Anterior cingulate cortex (tissue), 58 donors: ENCODE results near the gene GPR15LG.
"Not testable (repeated sequence)": the region's sequence is repeated elsewhere in the genome, so short reads cannot be mapped to it uniquely, and the experiment has no call there.

Source experiments
- DNase-seq, 58 donors: peaks; one replicate each; lab custom pipeline; 2025; lab: John Stamatoyannopoulos, UW

GPR15LG gene

GRCh38 chr10:84163996-84164395, 9.6 kb upstream of the GPR15LG start:
- no peak for DNase-seq

DNA sequence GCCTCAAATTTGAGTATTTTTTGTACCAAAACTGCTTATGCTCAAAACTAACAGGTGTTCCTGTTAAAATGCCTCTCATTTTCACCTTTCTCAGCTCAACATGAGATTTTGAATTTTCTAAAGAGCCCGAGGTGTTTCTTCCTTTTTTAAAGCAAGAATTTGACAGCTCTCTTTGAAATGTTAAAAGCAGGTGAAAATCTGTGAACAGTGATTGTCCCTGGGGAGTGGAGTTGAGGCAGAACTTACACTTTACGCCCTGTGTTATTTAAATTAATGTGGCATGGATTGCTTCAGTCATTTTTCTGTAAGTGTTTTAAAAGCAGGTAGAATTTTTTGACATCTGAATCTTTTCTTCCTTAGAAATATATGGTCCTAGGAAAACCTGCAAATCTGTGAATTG, 9.2 kb upstream of the GPR15LG start:
- DNase-seq: no peak

GRCh38 chr10:84166620-84167288, 6.8 kb upstream of the GPR15LG start:
- DNase-seq: no peak

- not testable (repeated sequence) for DNase-seq
These were observed 6.3 kb upstream of the GPR15LG start for GRCh38 chr10:84167289-84167653.

GRCh38 chr10:84168382-84168781, 5.2 kb upstream of the GPR15LG start:
- not testable (repeated sequence) for DNase-seq

DNA sequence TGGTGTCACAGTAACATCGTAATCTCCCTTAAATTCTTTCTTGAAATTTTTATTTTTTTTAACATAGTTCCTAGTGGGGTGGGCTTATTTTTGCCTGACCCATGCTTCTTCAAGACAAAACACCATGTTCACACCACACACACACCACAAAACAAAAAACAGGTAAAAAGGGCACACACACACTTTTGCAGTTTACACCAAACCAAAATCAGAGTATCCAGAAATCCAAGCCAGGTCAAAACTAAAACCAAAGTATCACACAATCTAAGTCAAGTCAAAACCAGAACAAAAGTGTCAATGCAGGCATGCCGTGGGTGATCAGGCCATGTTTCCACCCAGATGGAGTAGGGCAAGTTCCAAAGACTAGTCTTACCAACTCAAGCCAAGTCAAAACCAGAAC, 2.4 kb upstream of the GPR15LG start:
- DNase-seq: not testable (repeated sequence)

- not testable (repeated sequence) for DNase-seq
These were observed 1.7 kb upstream of the GPR15LG start for GRCh38 chr10:84171700-84172466.

DNA sequence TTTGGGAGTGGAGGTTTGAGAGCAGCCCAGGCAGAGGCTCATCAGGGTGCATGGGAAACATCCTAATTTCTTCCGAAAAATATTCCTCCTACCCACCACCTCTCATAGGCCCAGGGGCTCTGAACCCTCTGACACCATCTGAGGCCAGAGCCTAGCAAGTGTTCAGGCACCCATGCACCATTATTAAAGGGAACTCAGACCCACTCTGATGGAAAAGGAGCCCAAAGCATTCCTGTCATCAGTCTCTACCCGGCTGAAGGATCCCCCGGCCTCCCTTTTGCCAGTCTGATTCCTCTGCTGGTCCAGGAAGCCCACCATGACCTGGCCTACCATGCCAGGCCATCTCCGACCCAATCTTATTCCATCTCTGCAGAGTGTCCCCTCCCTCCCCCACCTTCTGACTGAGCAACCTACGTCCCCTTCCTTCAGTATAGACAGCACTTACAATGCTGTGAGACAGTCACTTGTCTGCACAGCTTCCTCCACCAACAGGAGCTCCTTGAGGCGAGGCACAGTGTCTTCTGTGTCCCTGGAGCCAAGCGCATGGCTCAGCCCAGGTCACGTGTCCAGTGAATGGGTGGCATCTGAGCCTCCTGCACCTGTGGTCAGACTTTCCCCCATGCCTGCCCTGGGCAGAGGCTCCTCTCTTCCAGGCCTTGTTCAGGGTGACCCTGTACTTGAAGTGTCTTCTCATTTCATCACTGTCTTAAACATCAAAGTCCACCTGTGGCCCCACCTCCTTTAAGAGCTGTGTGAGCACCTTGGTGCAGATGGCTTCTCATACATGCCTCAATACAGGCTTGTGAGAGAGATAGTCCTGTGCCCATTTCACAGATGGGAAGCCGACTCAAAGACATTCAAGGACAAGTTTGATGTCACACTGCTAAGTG, 889 bp upstream of the GPR15LG start:
- DNase-seq: no peak

DNA sequence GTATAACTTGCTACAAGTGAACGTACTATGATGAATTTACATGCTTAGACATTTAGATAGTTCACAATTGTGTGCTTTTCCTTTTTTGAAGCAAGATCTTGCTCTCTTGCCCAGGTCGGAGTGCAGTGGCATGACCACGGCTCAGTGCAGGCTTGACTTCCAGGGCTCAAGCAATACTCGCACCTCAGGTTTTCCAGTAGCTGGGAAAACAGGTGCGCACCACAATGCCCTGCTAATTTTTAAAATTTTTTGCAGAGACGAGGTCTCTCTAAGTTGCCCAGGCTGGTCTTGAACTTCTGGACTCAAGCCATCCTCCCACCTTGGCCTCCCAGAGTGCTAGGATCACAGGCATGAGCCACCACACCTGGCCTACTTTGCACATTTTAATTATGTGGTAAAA, 1.8 kb downstream of the GPR15LG start:
- DNase-seq: no peak

GRCh38 chr10:84176351-84176750, 2.8 kb downstream of the GPR15LG start:
- DNase-seq: no peak

- DNase-seq: no peak
These were observed 3.4 kb downstream of the GPR15LG start for GRCh38 chr10:84176836-84177474.

DNA sequence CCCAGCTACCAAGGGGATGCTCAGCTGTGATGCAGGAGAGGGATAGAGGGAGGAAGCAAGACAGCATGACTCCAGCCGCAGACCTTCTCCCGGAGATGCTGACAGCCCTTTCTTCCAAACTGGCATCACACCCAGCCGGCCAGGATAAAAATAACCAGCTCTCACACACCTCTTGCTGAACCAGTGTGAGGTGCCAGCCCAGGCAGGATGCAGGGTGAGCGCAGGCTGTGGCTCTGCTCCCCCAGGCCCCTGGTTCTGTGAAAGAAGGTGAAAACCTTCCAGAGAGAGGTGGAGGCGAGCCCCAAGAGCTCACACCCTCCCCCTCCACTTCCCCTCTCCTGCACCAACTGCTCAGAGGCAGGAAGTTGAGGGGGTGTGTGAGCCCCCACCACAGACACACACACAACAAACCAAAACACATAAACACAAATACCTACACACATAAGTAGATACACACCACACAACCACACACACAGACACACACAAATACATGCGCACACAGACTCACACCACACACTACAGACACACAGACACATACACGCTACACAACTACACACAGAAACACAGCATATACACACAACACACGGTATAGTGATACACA, 4.0 kb downstream of the GPR15LG start:
- DNase-seq: peak in 5 of 58 donors; percentile 8 to 45 (median 29)

- DNase-seq: no peak
These were observed 4.6 kb downstream of the GPR15LG start for GRCh38 chr10:84178160-84178609.

DNA sequence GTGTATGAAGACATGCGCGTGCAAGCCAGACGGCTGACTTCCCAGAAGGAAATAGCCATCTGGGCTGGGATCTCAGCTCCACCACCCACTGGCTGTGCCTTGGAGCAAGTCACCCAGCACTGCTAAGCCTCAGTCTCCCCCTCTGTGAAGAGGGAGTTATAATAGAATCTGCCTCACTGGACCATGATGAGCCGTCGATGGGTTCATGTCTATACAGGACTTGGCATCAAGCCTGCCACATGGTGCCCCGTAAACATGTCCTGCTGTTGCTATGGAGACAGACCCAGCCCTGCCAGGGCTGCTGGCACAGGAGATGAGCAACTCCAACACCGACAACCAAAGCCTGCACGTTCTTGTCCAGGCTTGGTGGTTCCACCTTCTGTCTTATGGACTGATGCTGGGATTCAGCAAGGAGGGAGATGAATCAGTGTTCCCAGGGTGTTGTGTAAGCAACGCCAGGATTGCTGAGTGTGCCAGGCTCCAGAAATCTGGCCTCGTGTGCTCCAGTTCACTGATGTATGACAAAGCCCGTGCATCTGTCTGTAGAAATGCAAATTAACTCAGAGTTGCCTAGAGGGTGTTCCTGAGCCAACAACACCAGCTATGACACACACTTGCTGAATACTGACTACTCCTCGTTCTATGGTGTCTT, 5.6 kb downstream of the GPR15LG start:
- DNase-seq: peak in 37 of 58 donors; percentile 11 to 80 (median 46)

DNA sequence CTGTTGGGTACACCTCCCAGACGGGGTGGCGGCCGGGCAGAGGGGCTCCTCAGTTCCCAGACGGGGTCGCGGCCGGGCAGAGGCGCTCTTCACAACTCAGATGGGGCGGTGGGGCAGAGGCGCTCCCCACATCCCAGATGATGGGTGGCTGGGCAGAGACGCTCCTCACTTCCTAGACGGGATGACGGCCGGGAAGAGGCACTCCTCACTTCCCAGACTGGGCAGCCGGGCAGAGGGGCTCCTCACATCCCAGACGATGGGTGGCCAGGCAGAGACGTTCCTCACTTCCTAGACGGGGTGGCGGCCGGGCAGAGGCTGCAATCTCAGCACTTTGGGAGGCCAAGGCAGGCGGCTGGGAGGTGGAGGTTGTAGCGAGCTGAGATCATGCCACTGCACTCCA, 6.8 kb downstream of the GPR15LG start:
- not testable (repeated sequence) for DNase-seq

- no peak for DNase-seq
These were observed 8.0 kb downstream of the GPR15LG start for GRCh38 chr10:84181631-84182030.

DNA sequence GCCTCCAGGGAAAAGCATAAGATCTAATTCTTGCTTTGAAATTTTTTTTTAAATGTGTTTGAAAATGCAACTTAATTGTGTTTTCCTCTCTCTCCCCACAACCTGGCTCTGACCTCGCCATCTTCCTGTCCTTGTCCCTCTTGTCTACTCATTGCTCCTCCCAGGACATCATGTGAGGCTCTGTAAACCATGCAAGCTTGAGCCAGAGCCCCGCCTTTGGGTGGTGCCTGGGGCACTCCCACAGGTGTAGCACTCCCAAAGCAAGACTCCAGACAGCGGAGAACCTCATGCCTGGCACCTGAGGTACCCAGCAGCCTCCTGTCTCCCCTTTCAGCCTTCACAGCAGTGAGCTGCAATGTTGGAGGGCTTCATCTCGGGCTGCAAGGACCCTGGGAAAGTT, 10.9 kb downstream of the GPR15LG start:
- no peak for DNase-seq

DNA sequence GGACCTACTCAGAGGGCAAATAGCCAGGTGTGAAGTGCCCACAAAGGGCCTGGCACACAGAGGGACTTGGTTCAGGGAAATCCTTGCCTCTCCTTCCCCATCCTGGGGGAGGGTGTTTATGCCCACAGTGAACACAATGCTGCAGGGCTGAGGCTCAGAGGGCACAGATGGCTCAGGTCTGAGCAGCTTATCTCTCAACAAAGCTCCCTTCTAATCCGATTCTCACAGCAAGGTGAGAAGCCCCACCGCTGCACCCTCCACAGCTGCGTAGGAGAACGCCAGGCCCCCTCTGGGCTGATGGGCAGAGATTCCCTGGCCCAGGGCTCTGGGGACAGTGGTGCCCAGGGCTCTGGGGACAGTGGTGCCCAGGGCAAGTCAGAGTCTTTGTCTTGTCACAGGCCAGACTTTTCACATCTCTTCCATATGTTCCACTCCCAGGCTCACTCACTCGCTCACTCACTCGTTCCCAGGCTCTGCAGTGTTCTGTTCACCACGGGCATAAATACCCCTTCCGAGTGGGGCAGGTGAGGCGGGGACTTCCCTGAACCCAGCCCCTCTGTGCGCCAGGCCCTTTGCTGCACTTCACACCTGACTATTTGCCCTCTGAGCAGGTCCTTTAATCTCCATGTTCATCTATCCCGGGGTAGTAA, 12.1 kb downstream of the GPR15LG start:
- DNase-seq: no peak

- DNase-seq: no peak
These were observed 15.2 kb downstream of the GPR15LG start for GRCh38 chr10:84188815-84189214.
